ENCODE results near the gene PPP1R14C.
A peak's percentile ranks its signal among the peaks of the same experiment; 100 is the strongest.
"Not testable (repeated sequence)": the region's sequence is repeated elsewhere in the genome, so short reads cannot be mapped to it uniquely, and the experiment has no call there.

Gene PPP1R14C

DNA sequence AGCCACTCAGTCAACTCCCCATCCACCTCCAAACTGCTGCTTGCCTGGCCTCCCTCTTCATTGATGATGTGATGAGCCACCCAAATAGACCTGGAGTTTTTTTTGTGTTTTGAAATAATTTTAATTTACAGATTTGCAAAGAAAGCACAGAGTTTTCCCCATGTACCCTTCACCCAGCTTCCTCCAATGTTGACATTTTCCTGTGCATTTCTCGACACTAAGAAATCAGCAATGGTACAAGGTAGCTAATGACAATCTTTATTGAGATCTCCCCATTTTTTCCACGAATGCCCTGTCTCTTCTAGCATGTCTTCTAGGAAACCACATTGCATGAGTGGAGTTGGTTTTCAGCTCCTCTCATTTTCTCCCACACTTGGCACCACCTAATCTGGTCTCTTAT is 30.1 kb downstream of the PPP1R14C start:
- DNase-seq = no peak

DNA sequence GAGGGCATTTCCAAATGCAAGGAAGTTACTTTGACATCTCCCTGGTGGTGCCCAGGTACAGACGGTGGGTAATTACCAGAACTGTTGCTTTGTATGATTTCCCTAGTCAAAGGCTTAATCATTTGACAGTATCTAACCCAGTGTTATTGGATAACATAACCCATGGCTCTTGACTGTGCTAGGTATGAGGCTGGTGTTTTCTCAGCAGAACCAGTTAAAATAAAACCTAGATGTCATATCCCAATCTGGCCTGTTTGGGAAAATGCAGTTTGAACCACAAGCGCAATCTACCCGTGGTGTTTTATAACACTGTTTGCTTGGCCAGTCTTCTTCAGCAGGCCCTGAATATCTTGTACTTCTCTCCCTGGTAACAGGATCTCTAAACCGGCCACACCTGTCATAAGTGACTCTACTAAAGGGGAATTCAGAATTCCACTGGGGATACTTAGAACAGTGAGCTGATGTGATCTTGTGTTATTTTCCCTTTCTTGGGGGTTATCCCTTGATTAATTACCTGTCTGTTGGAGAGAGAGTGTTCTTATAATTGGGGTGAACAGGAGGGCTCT is 32.8 kb downstream of the PPP1R14C start:
- no peak for DNase-seq

DNA sequence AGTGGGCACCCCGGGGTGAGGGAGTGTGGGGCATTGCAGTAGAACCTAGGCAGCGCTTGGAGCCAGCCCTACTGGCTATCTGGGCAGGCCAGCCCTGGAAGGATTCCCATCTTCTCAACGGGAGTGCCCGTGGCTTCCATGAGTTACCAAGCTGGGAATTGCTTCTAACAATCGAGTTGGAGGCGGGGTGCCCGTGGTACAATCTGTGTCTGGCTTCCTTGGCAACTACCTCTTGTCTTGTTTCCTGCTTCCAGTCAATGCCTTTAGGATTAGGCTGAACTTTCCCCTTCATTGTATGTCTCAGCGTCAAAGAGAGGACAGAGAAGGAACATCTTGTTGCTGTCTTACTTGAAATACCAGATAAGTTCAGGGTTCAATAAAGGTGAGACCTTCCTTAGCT is 33.3 kb downstream of the PPP1R14C start:
- no peak for DNase-seq

DNA sequence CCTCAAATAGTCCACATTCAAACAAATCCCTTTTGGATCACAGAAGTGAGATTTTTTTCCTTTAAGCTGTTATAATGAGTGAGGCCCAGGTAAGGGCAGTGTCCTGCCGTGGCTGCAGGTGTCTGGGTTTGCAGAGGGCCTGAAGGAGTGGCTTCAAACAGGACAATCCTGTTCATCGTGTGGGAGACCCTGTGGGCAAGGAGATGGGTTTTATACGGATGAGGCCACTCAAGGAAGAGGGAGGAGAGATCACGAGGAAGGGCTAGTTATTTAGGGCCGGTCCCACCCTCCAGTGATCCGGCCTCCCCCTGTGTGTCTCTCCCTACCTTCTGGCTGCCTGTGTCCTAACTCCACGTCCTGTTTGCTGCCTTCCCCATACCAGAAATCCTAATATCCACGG is 33.8 kb downstream of the PPP1R14C start:
- DNase-seq = no peak

DNA sequence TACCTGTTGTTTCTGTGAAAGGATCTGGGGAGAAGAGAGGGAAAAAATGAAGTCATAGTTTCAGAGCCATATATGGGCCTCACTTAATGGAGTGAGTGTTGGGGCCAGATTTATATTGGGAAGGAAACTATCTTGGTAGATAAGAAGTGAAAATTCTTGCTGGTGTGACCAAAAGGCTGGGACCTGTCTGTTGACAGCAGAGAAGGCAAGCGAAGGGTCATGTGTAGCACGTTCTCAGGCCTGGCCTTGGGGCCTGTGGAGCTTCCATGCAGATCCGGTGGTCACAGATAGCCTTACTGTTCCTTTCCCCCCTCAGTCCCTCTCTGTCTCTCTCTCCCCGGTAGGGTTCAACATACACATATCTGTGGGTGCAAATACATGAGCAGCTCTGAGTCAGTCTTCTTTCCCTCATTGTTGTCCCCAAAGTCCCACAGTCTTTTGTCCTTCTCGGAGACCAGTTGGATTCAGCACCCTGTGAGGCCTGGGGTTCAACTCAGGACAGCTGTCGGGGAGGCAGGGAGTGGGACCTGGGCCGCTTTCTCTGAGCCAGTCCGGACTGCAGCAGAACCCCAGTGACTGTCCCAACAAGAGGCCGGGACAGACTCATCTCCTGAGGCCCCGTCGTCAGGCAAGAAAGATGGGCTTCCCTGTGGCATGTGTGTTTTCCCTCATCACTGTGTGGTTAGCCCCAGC is 34.6 kb downstream of the PPP1R14C start:
- DNase-seq = no peak

DNA sequence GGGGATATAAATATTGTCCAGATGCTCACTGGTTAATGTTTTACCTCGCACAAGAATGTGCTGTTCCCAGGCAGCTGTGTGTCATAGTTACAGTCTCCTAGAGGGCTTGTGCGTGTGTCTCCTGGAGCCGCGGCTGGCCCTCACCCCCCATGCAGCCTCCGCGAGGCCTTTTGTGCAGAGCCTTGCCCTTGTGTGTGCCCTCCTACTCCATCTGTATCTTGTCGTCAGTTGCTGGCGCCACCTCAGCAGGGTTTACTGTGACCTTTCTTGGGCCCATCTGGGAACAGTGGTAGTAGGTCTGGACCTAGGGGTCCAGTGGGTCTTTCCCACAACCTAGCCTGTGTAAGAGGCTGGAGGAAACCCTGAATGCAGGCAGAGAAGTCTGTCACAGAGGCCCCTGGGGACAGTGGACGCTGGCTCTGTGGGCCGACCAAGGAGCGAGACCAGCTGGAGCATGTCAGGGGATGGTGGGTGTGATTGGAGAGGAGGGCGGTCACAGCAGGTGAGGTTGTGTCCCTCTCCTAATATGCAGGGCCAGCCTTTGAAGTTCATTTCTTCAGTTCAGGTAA is 35.2 kb downstream of the PPP1R14C start:
- peak; percentile 4 for DNase-seq

DNA sequence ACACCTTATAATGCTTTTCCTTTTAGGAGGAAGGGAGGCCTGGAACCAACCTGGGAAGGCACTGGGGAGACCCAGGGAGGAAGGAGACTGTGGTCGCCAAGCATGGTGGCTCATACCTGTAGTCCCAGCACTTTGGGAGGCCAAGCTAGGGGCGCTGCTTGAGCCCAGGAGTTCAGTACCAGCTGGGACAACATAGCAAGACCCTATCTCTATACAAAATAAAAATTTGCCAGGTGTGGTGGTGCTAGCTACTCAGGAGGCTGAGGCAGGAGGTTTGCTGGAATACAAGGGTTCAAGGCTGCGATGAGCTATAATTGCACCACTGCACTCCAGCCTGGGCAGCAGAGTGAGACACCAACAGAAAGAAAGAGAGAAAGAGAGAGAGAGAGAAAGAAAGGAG is 36.2 kb downstream of the PPP1R14C start:
- no peak for DNase-seq

DNA sequence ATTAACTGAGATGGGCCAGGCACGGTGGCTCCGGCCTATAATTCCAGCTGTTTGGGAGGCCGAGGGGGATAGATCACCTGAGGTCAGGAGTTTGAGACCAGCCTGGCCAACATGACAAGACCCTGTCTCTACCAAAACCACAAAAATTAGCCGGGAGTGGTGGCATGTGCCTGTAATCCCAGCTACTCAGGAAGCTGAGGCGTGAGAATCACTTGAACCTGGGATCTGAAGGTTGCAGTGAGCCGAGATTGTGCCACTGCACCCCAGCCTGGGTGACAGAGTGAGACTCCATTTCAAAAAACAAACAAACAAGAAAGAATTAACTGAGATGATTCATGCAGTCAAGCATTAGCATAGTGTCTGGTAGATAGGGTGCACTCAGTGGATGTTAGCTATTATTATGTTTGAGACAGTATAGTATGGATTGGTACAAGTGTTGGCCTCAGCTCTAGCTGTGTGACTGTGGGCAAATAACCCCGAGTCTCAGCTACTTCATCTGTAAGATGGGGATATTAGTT is 37.1 kb downstream of the PPP1R14C start:
- not testable (repeated sequence) for DNase-seq

DNA sequence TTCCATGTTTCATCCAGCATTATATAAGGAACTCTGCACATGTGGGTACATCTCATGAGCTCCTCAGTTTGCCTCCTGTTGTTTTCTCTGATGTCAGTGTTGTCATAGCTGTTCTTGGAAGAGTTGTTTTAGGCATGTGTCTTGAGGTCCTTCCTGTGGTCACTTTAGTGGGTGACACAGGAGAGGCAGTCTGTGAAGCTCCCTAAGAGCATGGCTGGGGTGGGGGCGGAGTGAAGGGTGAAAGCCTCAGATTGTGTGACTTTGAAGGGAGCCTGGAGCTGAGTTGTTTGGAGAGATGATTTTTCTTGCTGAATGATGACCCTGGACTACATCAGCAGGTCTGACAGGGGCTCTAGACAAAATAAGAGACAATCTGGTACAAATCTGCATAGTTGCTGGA is 37.7 kb downstream of the PPP1R14C start:
- no peak for DNase-seq

DNA sequence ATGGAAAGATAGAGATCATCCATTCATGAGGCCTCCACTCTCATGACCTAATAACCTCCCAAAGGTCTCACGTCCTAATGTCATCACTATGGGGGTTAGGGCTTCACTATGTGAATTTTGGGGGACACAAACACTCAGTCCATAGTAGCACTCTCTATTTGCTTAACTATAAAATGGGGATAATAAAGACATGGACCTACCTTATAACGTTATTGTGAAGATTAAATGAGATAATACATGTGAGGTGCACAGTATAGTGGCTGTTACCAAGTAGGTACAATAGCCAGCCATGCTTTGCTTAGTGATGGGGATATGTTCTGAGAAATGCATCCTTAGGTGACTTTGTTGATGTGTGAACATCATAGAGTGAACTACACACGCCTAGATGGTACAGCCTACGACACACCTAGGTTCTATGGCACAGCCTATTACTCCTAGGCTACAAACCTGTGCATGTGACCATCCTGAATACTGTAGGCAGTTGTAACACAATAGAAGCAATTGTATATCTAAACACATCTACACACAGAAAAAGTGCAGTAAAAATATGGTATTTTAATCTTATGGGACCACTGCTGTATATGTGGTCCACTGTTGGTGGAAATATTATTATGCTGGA is 39.7 kb downstream of the PPP1R14C start:
- no peak for DNase-seq

DNA sequence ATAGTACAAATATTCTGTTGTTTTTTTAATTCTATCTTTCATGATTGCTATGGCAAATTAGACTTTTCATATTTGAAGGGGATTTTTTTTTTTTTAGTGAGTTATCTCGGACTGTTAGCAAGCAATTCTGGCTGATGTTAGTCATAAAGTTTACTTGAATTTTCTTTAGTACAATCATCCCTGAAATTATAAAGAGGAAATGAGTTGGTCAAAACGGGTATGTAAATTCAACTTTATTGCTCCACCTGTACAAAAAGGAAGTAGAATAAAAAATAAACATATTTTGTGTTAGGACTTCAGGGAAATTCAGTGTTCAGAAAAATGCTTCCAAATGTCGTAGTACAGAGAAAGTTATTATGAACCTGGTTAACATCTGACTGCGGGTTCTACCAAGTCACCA is 40.3 kb downstream of the PPP1R14C start:
- no peak for DNase-seq

DNA sequence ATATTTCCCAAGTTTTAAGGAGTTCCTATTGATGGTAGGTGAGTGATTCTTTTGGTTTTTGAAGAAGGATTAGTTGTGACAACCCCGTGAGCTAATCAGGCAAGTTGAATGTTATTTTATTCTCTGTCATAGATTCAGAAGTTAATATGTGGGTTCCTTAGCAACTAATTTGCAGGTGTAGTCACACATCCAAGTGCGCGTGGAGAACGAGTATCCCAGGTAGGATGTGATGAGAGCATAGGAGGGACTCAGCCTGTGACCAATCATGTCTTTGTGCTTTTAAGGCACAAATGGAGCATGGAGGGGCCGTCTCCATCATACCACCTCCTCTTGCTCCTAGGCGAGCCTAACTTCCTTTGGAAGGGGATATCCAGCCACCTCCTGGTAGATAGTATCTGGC is 41.1 kb downstream of the PPP1R14C start:
- no peak for DNase-seq

DNA sequence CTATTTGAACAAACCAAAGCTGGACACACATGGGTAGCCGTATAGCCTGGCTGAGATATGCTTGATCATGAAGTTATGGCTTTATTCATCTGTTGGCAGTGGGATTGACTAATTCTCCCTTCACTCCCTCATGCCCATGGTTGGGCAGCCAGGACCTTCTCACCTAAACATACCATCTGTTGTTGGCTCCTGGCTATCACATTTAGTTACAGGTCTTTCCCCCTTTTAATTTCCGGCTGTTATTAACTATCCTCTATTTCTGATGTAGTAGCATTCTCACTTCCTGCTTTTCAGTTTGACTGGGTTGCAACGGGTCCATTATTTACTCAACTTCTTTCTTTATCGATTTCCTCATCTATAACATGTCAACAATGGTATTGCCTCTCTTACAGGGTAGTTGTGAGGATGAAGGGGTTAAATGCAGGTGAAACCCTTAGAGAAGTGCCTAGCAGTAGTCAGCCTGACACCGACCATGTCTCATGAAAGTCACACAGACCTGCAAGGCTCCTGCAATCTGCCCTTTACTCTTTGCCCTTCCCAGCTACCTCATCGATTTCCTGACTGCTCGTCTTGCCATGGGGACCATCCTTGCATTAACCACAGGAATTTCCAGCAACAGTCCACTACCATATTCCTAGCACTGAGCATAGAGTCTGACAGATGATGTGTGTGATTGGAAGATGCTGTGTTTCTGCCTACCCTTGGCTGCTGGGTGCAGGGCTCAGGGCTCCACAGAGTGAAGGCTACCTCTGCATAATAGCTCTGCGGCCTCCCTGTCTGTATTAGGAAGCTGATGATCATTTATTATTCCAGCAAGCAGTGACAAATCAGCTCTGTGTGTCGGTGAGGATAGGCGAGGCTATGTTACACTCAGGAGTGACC is 42.2 kb downstream of the PPP1R14C start:
- DNase-seq = no peak

DNA sequence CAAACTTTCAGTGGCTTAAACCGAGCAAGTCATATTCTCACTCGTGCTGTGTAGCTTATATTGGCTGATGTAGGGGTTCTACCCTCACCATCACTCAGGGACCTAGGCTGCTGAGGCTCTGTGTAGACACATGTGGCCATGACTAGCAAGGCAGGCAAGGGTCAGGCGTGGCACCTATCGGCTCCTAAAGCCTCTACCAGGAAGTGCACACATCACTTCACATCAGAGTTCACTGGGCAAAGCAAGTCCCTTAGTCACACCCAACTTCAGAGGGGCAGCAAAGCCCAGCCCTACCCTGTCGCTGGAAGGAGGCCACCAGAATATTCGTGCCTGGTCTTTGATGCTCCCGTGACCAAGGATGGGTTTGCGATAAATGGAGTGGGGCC is 42.9 kb downstream of the PPP1R14C start:
- no peak for DNase-seq

DNA sequence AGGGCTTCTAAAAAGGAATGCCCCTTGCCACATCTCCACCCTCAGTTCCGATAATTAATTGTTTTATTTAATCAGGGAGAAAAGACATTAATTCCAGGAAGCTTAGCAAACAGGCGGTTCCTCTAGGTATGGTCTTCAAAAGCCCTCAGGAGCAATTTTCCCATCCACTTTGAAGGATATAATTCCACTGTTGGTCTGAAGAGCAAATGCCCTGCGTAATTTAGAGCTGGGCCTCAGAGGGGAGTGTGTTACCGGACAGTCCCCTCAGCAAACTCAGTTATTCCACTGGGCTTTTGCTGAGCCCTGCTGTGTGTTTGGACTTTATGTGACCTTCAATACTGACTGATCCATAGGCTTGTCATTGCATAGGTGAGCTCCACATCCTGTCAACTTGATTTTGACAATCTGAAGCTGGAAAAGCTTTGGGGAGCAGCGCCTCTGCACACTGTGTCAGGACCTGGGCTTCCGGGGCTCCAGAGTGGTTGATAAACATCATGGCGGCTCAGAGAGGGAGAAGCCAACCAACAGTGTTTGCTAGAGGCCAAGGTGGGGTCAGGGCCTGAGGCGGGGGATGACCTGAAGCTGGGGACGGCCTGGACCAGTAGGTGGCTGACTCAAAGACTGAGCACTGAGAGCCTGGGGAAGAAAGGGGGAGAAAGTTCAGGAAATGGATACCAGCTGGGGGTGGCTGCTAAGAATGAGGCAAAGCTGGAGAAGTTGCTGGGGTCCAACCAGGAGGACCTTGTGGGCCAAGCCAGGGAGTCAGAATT is 43.5 kb downstream of the PPP1R14C start:
- DNase-seq = no peak

DNA sequence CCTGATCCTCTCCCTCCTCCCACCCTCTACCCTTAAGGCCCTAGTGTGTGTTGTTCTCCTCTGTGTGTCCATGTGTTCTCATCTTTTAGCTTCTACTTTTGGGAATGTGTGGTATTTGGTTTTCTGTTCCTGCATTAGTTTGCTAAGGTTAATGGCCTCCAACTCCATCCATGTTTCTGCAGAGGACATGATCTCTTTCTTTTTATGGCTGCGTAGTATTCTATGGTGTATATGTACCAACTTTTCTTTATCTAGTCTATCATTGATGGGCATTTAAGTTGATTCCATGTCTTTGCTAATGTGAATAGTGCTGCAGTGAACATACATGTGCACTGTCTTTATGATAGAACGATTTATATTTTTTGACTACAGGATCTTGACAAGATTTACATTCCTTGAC is 44.6 kb downstream of the PPP1R14C start:
- DNase-seq = not testable (repeated sequence)

DNA sequence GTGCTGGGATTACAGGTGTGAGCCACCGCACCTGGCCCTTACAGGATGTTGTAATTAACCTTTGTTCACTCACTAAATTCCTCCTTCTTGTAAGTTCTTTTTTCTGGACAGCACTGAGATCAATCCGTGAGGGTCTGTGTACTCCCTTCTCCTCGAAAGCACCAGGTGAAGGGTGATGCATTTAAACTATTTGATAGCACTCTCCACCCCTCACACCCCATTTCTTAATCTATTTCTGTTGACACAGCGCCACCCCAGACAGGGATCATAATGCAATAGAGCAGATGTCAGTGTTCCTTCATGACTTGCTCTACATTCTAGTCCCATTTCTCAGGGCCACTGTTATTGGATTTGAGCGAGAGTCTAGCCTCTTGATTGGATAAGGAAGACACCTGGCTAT is 46.3 kb downstream of the PPP1R14C start:
- DNase-seq = no peak

DNA sequence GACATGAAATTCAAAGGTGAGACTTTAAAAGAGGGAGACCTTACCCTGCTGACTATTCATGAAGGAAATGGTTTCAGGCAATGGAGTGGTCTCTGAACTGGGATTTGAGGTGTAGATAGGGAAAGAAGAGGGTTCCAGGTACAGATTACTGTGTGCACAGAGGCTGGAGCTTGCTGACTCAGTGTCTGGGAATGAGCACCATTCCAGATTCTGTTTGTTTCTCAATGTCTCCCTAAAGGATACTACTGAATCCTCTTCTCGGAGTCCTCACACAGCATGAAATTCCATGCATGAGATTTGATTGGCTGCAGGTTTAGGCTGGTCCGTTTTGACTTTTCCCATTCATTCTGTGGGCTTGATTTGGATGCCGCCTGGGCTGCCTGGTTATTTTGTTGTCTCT is 49.0 kb downstream of the PPP1R14C start:
- DNase-seq = no peak

DNA sequence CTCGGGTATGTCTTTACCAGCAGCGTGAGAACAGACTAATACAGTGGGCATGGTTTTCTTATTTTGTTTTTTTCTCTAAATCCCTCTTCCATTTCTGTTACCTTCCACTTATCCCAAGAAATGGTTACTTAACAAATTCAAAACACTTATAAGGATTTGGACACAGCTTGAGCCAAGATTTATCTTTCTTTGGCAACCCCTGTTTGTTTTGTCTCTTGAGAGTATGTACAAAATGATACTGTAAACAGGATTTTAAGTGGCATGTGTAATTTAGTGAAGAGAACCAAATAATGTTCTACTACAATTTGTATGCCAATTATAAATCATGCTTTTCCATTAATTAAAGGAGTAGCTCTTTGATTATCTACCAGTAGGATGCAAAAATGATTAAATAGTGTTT is 51.4 kb downstream of the PPP1R14C start:
- no peak for DNase-seq

DNA sequence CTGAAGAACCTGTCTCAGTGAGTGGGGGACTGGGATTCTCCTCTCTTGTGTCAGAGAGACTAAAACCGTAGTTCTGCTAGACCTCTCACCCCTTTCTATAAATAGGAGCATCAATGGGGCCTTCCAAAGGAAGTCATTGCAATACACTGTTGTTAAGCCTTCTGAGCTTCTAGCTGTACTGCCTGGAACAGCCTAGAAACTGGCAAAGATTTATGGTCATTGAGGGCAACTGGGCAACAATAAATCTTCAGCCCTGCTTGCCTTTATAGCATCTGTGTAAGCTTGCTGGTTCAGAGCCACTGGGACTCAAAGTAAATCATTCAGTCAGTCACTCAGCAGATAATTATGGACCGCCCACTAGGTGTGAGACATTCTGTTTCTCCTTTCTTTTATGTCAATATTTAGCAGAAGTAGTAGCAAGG is 53.2 kb downstream of the PPP1R14C start:
- no peak for DNase-seq

DNA sequence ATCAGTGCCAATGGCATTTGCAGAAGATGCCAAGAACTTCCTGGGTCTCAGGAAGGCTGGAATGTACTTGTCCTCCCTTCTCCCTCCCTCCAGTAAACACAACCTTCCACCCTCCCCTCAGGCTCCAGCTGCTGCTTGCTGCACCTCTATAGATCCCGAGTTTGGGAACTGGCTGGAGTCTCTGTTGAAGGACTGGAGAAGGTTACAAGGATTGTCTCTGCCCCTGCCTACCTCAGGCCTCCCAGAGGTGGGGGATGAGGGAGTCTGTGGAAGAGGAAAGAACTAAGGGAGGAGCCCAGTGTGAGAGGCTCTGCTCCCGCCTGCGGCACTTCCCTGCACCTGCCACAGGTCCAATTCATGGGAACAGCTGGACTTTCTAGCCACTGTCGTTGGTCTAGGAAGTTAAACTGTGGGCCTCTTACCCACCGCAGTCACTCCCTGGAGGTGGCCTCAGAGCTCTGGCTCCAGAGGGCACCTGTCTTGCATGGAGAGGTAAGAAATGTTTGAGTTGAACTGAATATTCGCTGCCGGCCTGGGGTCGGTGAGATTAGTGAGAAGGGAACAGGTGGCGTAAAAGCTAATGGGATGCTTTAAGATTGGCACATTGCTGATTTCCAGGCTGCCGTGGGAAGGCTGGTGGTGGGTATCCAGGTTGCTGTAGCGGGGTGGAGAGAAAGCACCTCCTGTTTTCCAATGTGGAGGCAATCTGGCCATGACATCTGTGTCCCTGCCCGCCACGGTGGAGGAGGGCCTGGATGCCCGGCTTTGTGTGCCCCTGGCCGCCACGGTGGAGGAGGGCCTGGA is 54.3 kb downstream of the PPP1R14C start:
- no peak for DNase-seq

All from NCI-H1694 (cell line).